ENCODE measurements around the gene UBAP1. TPM values are rescaled to one million over a fixed set of nuclear protein-coding genes. Genes with fewer than 3 reads are reported as not detected.

Gene UBAP1
- total and polyA plus RNA-seq, 2 donors (not counting 1 experiment from before 2014, with no cell fraction given): 20.4 to 27.0 TPM

DNA sequence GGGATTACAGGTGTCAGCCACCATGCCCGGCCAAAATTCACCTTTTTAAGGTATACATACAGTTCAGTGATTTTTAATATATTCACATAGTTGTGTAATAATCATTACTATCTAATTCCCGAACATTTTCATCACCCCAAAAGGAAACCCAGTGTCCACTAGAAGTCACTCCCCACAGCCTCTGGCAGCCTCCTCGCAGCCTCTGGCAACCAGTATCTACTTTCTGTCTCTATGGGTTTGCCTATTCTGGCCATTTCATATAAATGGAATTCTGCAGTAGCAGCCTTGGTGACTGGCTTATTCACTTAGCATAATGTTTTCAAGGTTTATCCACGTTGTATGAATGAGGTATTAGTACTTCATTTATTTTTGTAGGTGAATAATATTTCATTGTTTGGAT lies 59.0 kb downstream of the UBAP1 start:
- ATAC-seq (ENCODE audit: low read depth) (no peak), DNase-seq (no peak)
- Histone ChIP-seq H3K27ac (ENCODE audit: low read length in 2 of 2) (no peak overlapping the region), H3K9ac (ENCODE audit: low read length) (no peak overlapping the region), H3K4me2 (replicated peaks; ENCODE audit: low read depth, low read length, poor library complexity, severe bottlenecking) (no peak overlapping the region), H3K4me1 (ENCODE audit: control insufficient read depth in 2 of 2, insufficient read depth in 2 of 2, low read length in 2 of 2) (no peaks in the 10 kb centered on the region), H3K36me3 (replicated peaks in 1 of 2; ENCODE audit: control extremely low read depth in 1 of 2, control insufficient read depth in 1 of 2, extremely low read depth in 1 of 2, insufficient read depth in 2 of 2, low read length in 1 of 2) (peaks cover 17 to 45% of the 10 kb centered on the region in 2 experiments), H3K4me3 (ENCODE audit: control extremely low read depth in 1 of 5, extremely low read depth in 1 of 5, insufficient read depth in 1 of 5, low read depth in 2 of 5, low read length in 4 of 5) (no peak overlapping the region), H3K9me3 (ENCODE audit: control extremely low read depth in 1 of 3, control insufficient read depth in 2 of 3, insufficient read depth in 1 of 3, low read length in 2 of 3) (no peaks in the 10 kb centered on the region), H4K20me1 (ENCODE audit: control insufficient read depth, insufficient read depth, low read length, poor library complexity, severe bottlenecking) (peaks cover 46% of the 10 kb centered on the region), H3K27me3 (replicated peaks in 1 of 4; ENCODE audit: control extremely low read depth in 1 of 4, control insufficient read depth in 3 of 4, insufficient read depth in 4 of 4, low read length in 3 of 4) (no peaks in the 10 kb centered on the region), H2AFZ (ENCODE audit: insufficient read depth, low read depth, low read length, poor library complexity, severe bottlenecking) (no peak overlapping the region), H3K79me2 (ENCODE audit: control insufficient read depth, insufficient read depth, low read length) (peaks cover 4% of the 10 kb centered on the region)
- 100% methylated on average over 1 of the region's 4 CpGs for WGBS (ENCODE audit: insufficient coverage)
- Mint-ChIP-seq H3K4me3 (no peak overlapping the region), H3K4me1 (no peaks in the 10 kb centered on the region), H3K27ac (no peak overlapping the region), H3K9me3 (ENCODE audit: insufficient read depth) (no peaks in the 10 kb centered on the region), H3K27me3 (no peaks in the 10 kb centered on the region)
- TF ChIP-seq, protein P1, sequence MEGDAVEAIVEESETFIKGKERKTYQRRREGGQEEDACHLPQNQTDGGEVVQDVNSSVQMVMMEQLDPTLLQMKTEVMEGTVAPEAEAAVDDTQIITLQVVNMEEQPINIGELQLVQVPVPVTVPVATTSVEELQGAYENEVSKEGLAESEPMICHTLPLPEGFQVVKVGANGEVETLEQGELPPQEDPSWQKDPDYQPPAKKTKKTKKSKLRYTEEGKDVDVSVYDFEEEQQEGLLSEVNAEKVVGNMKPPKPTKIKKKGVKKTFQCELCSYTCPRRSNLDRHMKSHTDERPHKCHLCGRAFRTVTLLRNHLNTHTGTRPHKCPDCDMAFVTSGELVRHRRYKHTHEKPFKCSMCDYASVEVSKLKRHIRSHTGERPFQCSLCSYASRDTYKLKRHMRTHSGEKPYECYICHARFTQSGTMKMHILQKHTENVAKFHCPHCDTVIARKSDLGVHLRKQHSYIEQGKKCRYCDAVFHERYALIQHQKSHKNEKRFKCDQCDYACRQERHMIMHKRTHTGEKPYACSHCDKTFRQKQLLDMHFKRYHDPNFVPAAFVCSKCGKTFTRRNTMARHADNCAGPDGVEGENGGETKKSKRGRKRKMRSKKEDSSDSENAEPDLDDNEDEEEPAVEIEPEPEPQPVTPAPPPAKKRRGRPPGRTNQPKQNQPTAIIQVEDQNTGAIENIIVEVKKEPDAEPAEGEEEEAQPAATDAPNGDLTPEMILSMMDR (IDR thresholded peaks at IDR 0.05): no peak
- TF ChIP-seq EZH2 (IDR thresholded peaks at IDR 0.05; ENCODE audit: borderline replicate concordance, insufficient read depth, low read depth, low read length, poor library complexity, severe bottlenecking): no peak
- intact Hi-C loops (cut with micrococcal nuclease): no loop called here
- CTCF ChIA-PET: no interaction called here
- POLR2A ChIA-PET: no interaction called here

DNA sequence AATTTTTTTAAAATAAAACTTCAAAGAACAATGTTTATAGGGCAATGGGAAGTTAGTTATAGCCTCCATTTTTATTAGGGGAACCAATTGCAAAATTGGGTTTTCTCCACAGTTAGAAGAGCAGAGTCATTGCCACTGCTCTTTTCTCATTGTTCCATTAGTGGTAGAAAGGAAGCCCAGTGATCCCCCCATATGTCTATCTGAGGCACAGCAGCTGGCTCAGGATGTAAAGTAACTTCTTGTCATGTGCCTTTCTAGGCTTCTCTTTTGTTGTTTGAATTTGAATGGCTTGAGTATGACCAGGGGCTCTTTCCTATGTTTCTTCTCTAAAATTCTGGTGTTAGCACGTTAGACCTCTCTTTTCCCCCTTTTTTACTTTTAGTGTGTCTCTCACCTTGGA lies 61.2 kb downstream of the UBAP1 start:
- Histone ChIP-seq H2AFZ (ENCODE audit: insufficient read depth, low read depth, low read length, poor library complexity, severe bottlenecking) (no peak overlapping the region), H3K9ac (ENCODE audit: low read length) (no peak overlapping the region), H3K27me3 (replicated peaks in 1 of 4; ENCODE audit: control extremely low read depth in 1 of 4, control insufficient read depth in 3 of 4, insufficient read depth in 4 of 4, low read length in 3 of 4) (no peaks in the 10 kb centered on the region), H3K4me3 (ENCODE audit: control extremely low read depth in 1 of 5, extremely low read depth in 1 of 5, insufficient read depth in 1 of 5, low read depth in 2 of 5, low read length in 4 of 5) (no peak overlapping the region), H3K36me3 (replicated peaks in 1 of 2; ENCODE audit: control extremely low read depth in 1 of 2, control insufficient read depth in 1 of 2, extremely low read depth in 1 of 2, insufficient read depth in 2 of 2, low read length in 1 of 2) (peaks cover 17 to 44% of the 10 kb centered on the region in 2 experiments), H4K20me1 (ENCODE audit: control insufficient read depth, insufficient read depth, low read length, poor library complexity, severe bottlenecking) (peaks cover 52% of the 10 kb centered on the region), H3K4me2 (replicated peaks; ENCODE audit: low read depth, low read length, poor library complexity, severe bottlenecking) (no peak overlapping the region), H3K4me1 (ENCODE audit: control insufficient read depth in 2 of 2, insufficient read depth in 2 of 2, low read length in 2 of 2) (no peaks in the 10 kb centered on the region), H3K9me3 (ENCODE audit: control extremely low read depth in 1 of 3, control insufficient read depth in 2 of 3, insufficient read depth in 1 of 3, low read length in 2 of 3) (no peaks in the 10 kb centered on the region), H3K79me2 (ENCODE audit: control insufficient read depth, insufficient read depth, low read length) (peaks cover 10% of the 10 kb centered on the region), H3K27ac (ENCODE audit: low read length in 2 of 2) (no peak overlapping the region)
- TF ChIP-seq EZH2 (IDR thresholded peaks at IDR 0.05; ENCODE audit: borderline replicate concordance, insufficient read depth, low read depth, low read length, poor library complexity, severe bottlenecking): no peak
- TF ChIP-seq, protein P1 (IDR thresholded peaks at IDR 0.05): no peak
- CTCF ChIA-PET: interaction anchor here (4.5 kb wide), 1 partner anchor 13 kb away, joined by 18 read pairs; no protein-coding TSS in a partner anchor
- ATAC-seq (ENCODE audit: low read depth): no peak
- Mint-ChIP-seq H3K4me1 (no peaks in the 10 kb centered on the region), H3K4me3 (no peak overlapping the region), H3K9me3 (ENCODE audit: insufficient read depth) (no peaks in the 10 kb centered on the region), H3K27me3 (no peaks in the 10 kb centered on the region), H3K27ac (no peak overlapping the region)
- no peak for DNase-seq
- intact Hi-C loops (cut with micrococcal nuclease): no loop called here
- no CpG with 5 or more reads among the region's 1 CpG for WGBS (ENCODE audit: insufficient coverage)
- POLR2A ChIA-PET: interaction anchor here (0.7 kb wide), 1 partner anchor 123 kb away, joined by 4 read pairs; no protein-coding TSS in a partner anchor

Data from B cell (primary cell).